IMR-90 (cell line): Measurements from ENCODE around the gene CH25H. TPM values are rescaled to one million over a fixed set of nuclear protein-coding genes. Genes with fewer than 3 reads are reported as not detected.

Source experiments
- polyA plus RNA-seq, 3 experiments: library from polyadenylated mRNA; depleted of rRNA; stranded (reverse); fragments of >200 nt; gene quantifications; 2 replicates each; pipeline ENCODE4 v1.2.3, GENCODE V29; 2012; ENCODE audit warnings: low replicate concordance in 1 of 3
- total RNA-seq: library from RNA; depleted of rRNA; stranded (reverse); fragments of >200 nt; gene quantifications from 2 replicates; pipeline ENCODE4 v1.2.3, GENCODE V29; 2012; rRNA removed

Gene CH25H
- total and polyA plus RNA-seq, 2 of the 4 experiments (the other 2 are of a cell fraction), result 0.12 to 0.18 TPM

Other genes with a start within 250 kb of the CH25H start
- gene FAS, start 216.5 kb downstream of the CH25H start, total RNA-seq, result 53.8 and 54.7 TPM in 2 replicates
- 31.1 and 34.3 TPM in 2 replicates for gene FAS, start 216.5 kb downstream of the CH25H start, polyA plus RNA-seq (2012; rRNA removed)
- 31.9 and 32.5 TPM in 2 replicates for gene LIPA, start 44.5 kb upstream of the CH25H start, total RNA-seq
- 16.7 and 23.1 TPM in 2 replicates for gene LIPA, start 44.5 kb upstream of the CH25H start, polyA plus RNA-seq (2012; rRNA removed)
- gene IFIT2, start 94.7 kb upstream of the CH25H start, total RNA-seq, result 1.9 and 2.2 TPM in 2 replicates
- gene IFIT2, start 94.7 kb upstream of the CH25H start, polyA plus RNA-seq (2012; rRNA removed), result 0.67 and 1.1 TPM in 2 replicates
- gene IFIT3, start 120.7 kb upstream of the CH25H start, total RNA-seq, result 7.3 and 7.8 TPM in 2 replicates
- 2.8 and 3.5 TPM in 2 replicates for gene IFIT3, start 120.7 kb upstream of the CH25H start, polyA plus RNA-seq (2012; rRNA removed)
- gene IFIT1B, start 170.7 kb upstream of the CH25H start, total RNA-seq, result not detected in 2 replicates
- gene IFIT1B, start 170.7 kb upstream of the CH25H start, polyA plus RNA-seq (2012; rRNA removed), result not detected in 2 replicates
- 6.8 and 7.5 TPM in 2 replicates for gene IFIT1, start 185.3 kb upstream of the CH25H start, total RNA-seq
- 4.5 and 6.1 TPM in 2 replicates for gene IFIT1, start 185.3 kb upstream of the CH25H start, polyA plus RNA-seq (2012; rRNA removed)
- gene IFIT5, start 207.3 kb upstream of the CH25H start, total RNA-seq, result 18.1 and 21.7 TPM in 2 replicates
- gene IFIT5, start 207.3 kb upstream of the CH25H start, polyA plus RNA-seq (2012; rRNA removed), result 3.9 and 5.2 TPM in 2 replicates